ENCODE results near the gene COA7. TPM values are rescaled to one million over a fixed set of nuclear protein-coding genes. Genes with fewer than 3 reads are reported as not detected.
A peak's percentile ranks its signal among the peaks of the same experiment; 100 is the strongest.

Gene COA7
- total RNA-seq, 1 donor from 2014 or later, result 21.5 TPM

- Mint-ChIP-seq H3K27ac (peak overlapping the region; percentile 75), H3K27me3 (ENCODE audit: low read depth) (no peaks in the 10 kb centered on the region), H3K36me3 (no peaks in the 10 kb centered on the region), H3K4me3 (no peak overlapping the region), H3K9me3 (no peaks in the 10 kb centered on the region), H3K4me1 (peaks cover 25% of the 10 kb centered on the region)
- no peak for DNase-seq (ENCODE audit: low spot score in 2 of 2, unreplicated experiment in 2 of 2)
- no peak for TF ChIP-seq CTCF (IDR thresholded peaks at IDR 0.05; ENCODE audit: unreplicated experiment)
Observed at GRCh38 chr1:52659356-52659755, 38.8 kb downstream of the COA7 start.

- H3K9me3 Mint-ChIP-seq, result no peaks in the 10 kb centered on the region
- no peak for TF ChIP-seq CTCF (IDR thresholded peaks at IDR 0.05; ENCODE audit: unreplicated experiment)
- no peak overlapping the region for H3K4me3 Mint-ChIP-seq
- H3K27ac Mint-ChIP-seq, result no peak overlapping the region
- DNase-seq (ENCODE audit: low spot score in 2 of 2, unreplicated experiment in 2 of 2), result no peak
- no peaks in the 10 kb centered on the region for H3K36me3 Mint-ChIP-seq
- no peaks in the 10 kb centered on the region for H3K27me3 Mint-ChIP-seq (ENCODE audit: low read depth)
- peaks cover 24% of the 10 kb centered on the region for H3K4me1 Mint-ChIP-seq
Observed at GRCh38 chr1:52658795-52659194, 39.4 kb downstream of the COA7 start.

- no peak for DNase-seq (ENCODE audit: low spot score in 2 of 2, unreplicated experiment in 2 of 2)
- no peaks in the 10 kb centered on the region for H3K36me3 Mint-ChIP-seq
- H3K27ac Mint-ChIP-seq, result no peak overlapping the region
- no peaks in the 10 kb centered on the region for H3K9me3 Mint-ChIP-seq
- no peaks in the 10 kb centered on the region for H3K27me3 Mint-ChIP-seq (ENCODE audit: low read depth)
- peaks cover 14% of the 10 kb centered on the region for H3K4me1 Mint-ChIP-seq
- TF ChIP-seq CTCF (IDR thresholded peaks at IDR 0.05; ENCODE audit: unreplicated experiment), result no peak
- no peak overlapping the region for H3K4me3 Mint-ChIP-seq
Observed at GRCh38 chr1:52657702-52658101, 40.4 kb downstream of the COA7 start.

GRCh38 chr1:52654063-52654462 lies 44.1 kb downstream of the COA7 start:
- DNase-seq (ENCODE audit: low spot score in 2 of 2, unreplicated experiment in 2 of 2), result no peak
- TF ChIP-seq CTCF (IDR thresholded peaks at IDR 0.05; ENCODE audit: unreplicated experiment), result no peak
- H3K9me3 Mint-ChIP-seq, result no peaks in the 10 kb centered on the region
- H3K27me3 Mint-ChIP-seq (ENCODE audit: low read depth), result no peaks in the 10 kb centered on the region
- H3K27ac Mint-ChIP-seq, result no peak overlapping the region
- no peak overlapping the region for H3K4me3 Mint-ChIP-seq
- H3K4me1 Mint-ChIP-seq, result no peaks in the 10 kb centered on the region
- no peaks in the 10 kb centered on the region for H3K36me3 Mint-ChIP-seq

- Mint-ChIP-seq H3K4me3 (no peak overlapping the region), H3K9me3 (no peaks in the 10 kb centered on the region), H3K4me1 (no peaks in the 10 kb centered on the region), H3K27me3 (ENCODE audit: low read depth) (no peaks in the 10 kb centered on the region), H3K27ac (no peak overlapping the region), H3K36me3 (no peaks in the 10 kb centered on the region)
- no peak for TF ChIP-seq CTCF (IDR thresholded peaks at IDR 0.05; ENCODE audit: unreplicated experiment)
- DNase-seq (ENCODE audit: low spot score in 2 of 2, unreplicated experiment in 2 of 2), result no peak
Observed at GRCh38 chr1:52653207-52653849, 44.8 kb downstream of the COA7 start.

- H3K27ac Mint-ChIP-seq, result no peak overlapping the region
- H3K4me3 Mint-ChIP-seq, result no peak overlapping the region
- H3K27me3 Mint-ChIP-seq (ENCODE audit: low read depth), result no peaks in the 10 kb centered on the region
- H3K36me3 Mint-ChIP-seq, result no peaks in the 10 kb centered on the region
- H3K4me1 Mint-ChIP-seq, result no peaks in the 10 kb centered on the region
- no peak for TF ChIP-seq CTCF (IDR thresholded peaks at IDR 0.05; ENCODE audit: unreplicated experiment)
- no peaks in the 10 kb centered on the region for H3K9me3 Mint-ChIP-seq
- no peak for DNase-seq (ENCODE audit: low spot score in 2 of 2, unreplicated experiment in 2 of 2)
Observed at GRCh38 chr1:52651904-52652303, 46.2 kb downstream of the COA7 start.

All from mesothelial cell of epicardium (in vitro differentiated cells).